ENCODE results near the gene CLEC18A. TPM values are rescaled to one million over a fixed set of nuclear protein-coding genes. Genes with fewer than 3 reads are reported as not detected.

CLEC18A gene
- total and polyA plus RNA-seq, 2 donors (not counting 1 experiment from before 2014, with no cell fraction given) = 0.52 to 2.2 TPM

DNA sequence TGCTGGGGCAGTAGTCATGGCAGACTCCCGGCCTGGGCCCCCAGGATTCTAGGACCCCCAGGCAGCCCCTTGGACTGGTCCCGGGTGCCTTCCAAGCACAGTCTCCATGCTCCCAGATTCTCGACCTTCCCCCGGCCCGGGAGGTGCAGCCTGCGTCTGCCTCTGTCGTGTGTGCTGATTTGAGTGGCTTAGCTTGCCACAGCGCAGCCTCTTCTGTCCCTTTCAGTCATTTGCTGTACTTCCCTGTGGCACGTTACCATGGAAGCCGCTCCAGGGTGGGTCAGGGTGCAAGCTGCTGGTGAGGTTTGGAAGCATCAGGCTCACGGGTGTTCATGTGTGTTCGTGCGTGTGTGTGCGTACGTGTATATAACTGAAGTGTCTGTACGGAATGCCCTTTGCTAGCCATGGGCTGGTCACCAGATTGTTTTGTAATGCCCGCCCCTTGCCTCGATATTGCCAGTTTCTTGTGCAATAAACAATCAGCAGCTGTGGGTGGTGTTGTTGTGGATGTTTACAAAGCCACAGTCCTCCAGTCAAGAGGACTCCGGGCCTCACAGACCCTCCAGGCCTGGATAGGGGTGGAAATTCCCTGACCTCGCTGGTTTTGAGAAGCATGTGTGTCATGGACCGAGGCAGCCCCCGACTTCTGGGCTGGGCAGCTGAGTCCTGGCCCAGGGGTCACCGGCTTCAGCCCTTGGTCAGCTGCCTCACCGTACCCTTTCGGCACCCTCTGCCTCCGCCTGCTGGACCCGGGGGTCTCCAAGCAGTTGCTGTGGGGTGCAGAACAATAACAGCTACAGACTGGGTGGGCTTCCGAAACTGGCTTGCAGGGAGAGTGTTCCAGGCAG is 9.7 kb upstream of the CLEC18A start:
- H3K36me3 ChIP-seq (replicated peaks in 1 of 2; ENCODE audit: control extremely low read depth in 1 of 2, control insufficient read depth in 1 of 2, extremely low read depth in 1 of 2, insufficient read depth in 2 of 2, low read length in 1 of 2) = peaks cover 0 to 56% of the 10 kb centered on the region in 2 experiments
- no peak overlapping the region for H3K9ac ChIP-seq (ENCODE audit: low read length)
- Mint-ChIP-seq H3K27me3 (no peaks in the 10 kb centered on the region), H3K4me1 (no peaks in the 10 kb centered on the region), H3K9me3 (ENCODE audit: insufficient read depth) (no peaks in the 10 kb centered on the region), H3K27ac (no peak overlapping the region), H3K4me3 (no peak overlapping the region)
- POLR2A ChIA-PET = no interaction called here
- H3K9me3 ChIP-seq (ENCODE audit: control extremely low read depth in 1 of 3, control insufficient read depth in 2 of 3, insufficient read depth in 1 of 3, low read length in 2 of 3) = no peaks in the 10 kb centered on the region
- TF ChIP-seq EZH2 (IDR thresholded peaks at IDR 0.05; ENCODE audit: borderline replicate concordance, insufficient read depth, low read depth, low read length, poor library complexity, severe bottlenecking) = no peak
- TF ChIP-seq, protein P1, sequence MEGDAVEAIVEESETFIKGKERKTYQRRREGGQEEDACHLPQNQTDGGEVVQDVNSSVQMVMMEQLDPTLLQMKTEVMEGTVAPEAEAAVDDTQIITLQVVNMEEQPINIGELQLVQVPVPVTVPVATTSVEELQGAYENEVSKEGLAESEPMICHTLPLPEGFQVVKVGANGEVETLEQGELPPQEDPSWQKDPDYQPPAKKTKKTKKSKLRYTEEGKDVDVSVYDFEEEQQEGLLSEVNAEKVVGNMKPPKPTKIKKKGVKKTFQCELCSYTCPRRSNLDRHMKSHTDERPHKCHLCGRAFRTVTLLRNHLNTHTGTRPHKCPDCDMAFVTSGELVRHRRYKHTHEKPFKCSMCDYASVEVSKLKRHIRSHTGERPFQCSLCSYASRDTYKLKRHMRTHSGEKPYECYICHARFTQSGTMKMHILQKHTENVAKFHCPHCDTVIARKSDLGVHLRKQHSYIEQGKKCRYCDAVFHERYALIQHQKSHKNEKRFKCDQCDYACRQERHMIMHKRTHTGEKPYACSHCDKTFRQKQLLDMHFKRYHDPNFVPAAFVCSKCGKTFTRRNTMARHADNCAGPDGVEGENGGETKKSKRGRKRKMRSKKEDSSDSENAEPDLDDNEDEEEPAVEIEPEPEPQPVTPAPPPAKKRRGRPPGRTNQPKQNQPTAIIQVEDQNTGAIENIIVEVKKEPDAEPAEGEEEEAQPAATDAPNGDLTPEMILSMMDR (IDR thresholded peaks at IDR 0.05) = no peak
- no peaks in the 10 kb centered on the region for H3K79me2 ChIP-seq (ENCODE audit: control insufficient read depth, insufficient read depth, low read length)
- H3K27me3 ChIP-seq (replicated peaks in 1 of 4; ENCODE audit: control extremely low read depth in 1 of 4, control insufficient read depth in 3 of 4, insufficient read depth in 4 of 4, low read length in 3 of 4) = no peaks in the 10 kb centered on the region
- no peaks in the 10 kb centered on the region for H4K20me1 ChIP-seq (ENCODE audit: control insufficient read depth, insufficient read depth, low read length, poor library complexity, severe bottlenecking)
- H3K4me3 ChIP-seq (ENCODE audit: control extremely low read depth in 1 of 5, extremely low read depth in 1 of 5, insufficient read depth in 1 of 5, low read depth in 2 of 5, low read length in 4 of 5) = no peak overlapping the region
- no peaks in the 10 kb centered on the region for H3K4me1 ChIP-seq (ENCODE audit: control insufficient read depth in 2 of 2, insufficient read depth in 2 of 2, low read length in 2 of 2)
- DNase-seq (no peak), ATAC-seq (ENCODE audit: low read depth) (no peak)
- no peak overlapping the region for H3K4me2 ChIP-seq (replicated peaks; ENCODE audit: low read depth, low read length, poor library complexity, severe bottlenecking)
- CTCF ChIA-PET = interaction anchor here (0.8 to 1.4 kb wide), 2 partner anchors 11 to 13 kb away, joined by 3 to 4 read pairs; no protein-coding TSS in a partner anchor
- no peak overlapping the region for H3K27ac ChIP-seq (ENCODE audit: low read length in 2 of 2)
- H2AFZ ChIP-seq (ENCODE audit: insufficient read depth, low read depth, low read length, poor library complexity, severe bottlenecking) = no peak overlapping the region
- intact Hi-C loops (cut with micrococcal nuclease) = no loop called here
- WGBS (ENCODE audit: insufficient coverage) = 96% methylated on average over 28 of the region's 28 CpGs

- Mint-ChIP-seq H3K4me3 (no peak overlapping the region), H3K9me3 (ENCODE audit: insufficient read depth) (no peaks in the 10 kb centered on the region), H3K27ac (no peak overlapping the region), H3K27me3 (no peaks in the 10 kb centered on the region), H3K4me1 (no peaks in the 10 kb centered on the region)
- peaks cover 0 to 50% of the 10 kb centered on the region in 2 experiments for H3K36me3 ChIP-seq (replicated peaks in 1 of 2; ENCODE audit: control extremely low read depth in 1 of 2, control insufficient read depth in 1 of 2, extremely low read depth in 1 of 2, insufficient read depth in 2 of 2, low read length in 1 of 2)
- H3K4me3 ChIP-seq (ENCODE audit: control extremely low read depth in 1 of 5, extremely low read depth in 1 of 5, insufficient read depth in 1 of 5, low read depth in 2 of 5, low read length in 4 of 5) = no peak overlapping the region
- H3K27ac ChIP-seq (ENCODE audit: low read length in 2 of 2) = no peak overlapping the region
- ChIA-PET CTCF (no interaction called here), POLR2A (no interaction called here)
- no peaks in the 10 kb centered on the region for H3K27me3 ChIP-seq (replicated peaks in 1 of 4; ENCODE audit: control extremely low read depth in 1 of 4, control insufficient read depth in 3 of 4, insufficient read depth in 4 of 4, low read length in 3 of 4)
- intact Hi-C loops (cut with micrococcal nuclease) = no loop called here
- ATAC-seq (ENCODE audit: low read depth) (no peak), DNase-seq (no peak)
- H4K20me1 ChIP-seq (ENCODE audit: control insufficient read depth, insufficient read depth, low read length, poor library complexity, severe bottlenecking) = no peaks in the 10 kb centered on the region
- no peaks in the 10 kb centered on the region for H3K9me3 ChIP-seq (ENCODE audit: control extremely low read depth in 1 of 3, control insufficient read depth in 2 of 3, insufficient read depth in 1 of 3, low read length in 2 of 3)
- no peaks in the 10 kb centered on the region for H3K4me1 ChIP-seq (ENCODE audit: control insufficient read depth in 2 of 2, insufficient read depth in 2 of 2, low read length in 2 of 2)
- no peak overlapping the region for H3K9ac ChIP-seq (ENCODE audit: low read length)
- TF ChIP-seq EZH2 (IDR thresholded peaks at IDR 0.05; ENCODE audit: borderline replicate concordance, insufficient read depth, low read depth, low read length, poor library complexity, severe bottlenecking) = no peak
- TF ChIP-seq, protein P1 (IDR thresholded peaks at IDR 0.05) = no peak
- H3K4me2 ChIP-seq (replicated peaks; ENCODE audit: low read depth, low read length, poor library complexity, severe bottlenecking) = no peak overlapping the region
- 95% methylated on average over 11 of the region's 11 CpGs for WGBS (ENCODE audit: insufficient coverage)
- H2AFZ ChIP-seq (ENCODE audit: insufficient read depth, low read depth, low read length, poor library complexity, severe bottlenecking) = no peak overlapping the region
- H3K79me2 ChIP-seq (ENCODE audit: control insufficient read depth, insufficient read depth, low read length) = no peaks in the 10 kb centered on the region
Measured at GRCh38 chr16:69942099-69942491, 9.0 kb upstream of the CLEC18A start.

Data from B cell (primary cell).